Tibial nerve (tissue), 3 donors: ENCODE measurements around the gene LARP1.

Experiments
- CTCF ChIP-seq, 5 experiments: fragments of 200-600 bp in 3 of 5; fragments of 450-650 bp in 2 of 5; sonication (generic) in 3 of 5; IDR thresholded peaks; one replicate each; pipeline ENCODE4 v1.5.1; 2016 to 2019; ENCODE audit warnings: antibody characterized with exemption in 5 of 5, mild to moderate bottlenecking in 3 of 5, moderate library complexity in 2 of 5
- POLR2A ChIP-seq, 2 donors: fragments of 450-650 bp; IDR thresholded peaks; one replicate each; pipeline ENCODE4 v1.6.1; 2017; ENCODE audit warnings: antibody characterized with exemption in 2 of 2, mild to moderate bottlenecking in 2 of 2, moderate library complexity in 2 of 2

- no peak for TF ChIP-seq CTCF (IDR thresholded peaks at IDR 0.05)
- TF ChIP-seq POLR2A (IDR thresholded peaks at IDR 0.05): no peak
Observed at GRCh38 chr5:154860765-154861164, 105.6 kb downstream of the LARP1 start.
